Fibroblast of the aortic adventitia (primary cell): ENCODE measurements around the gene RAB34. TPM values are rescaled to one million over a fixed set of nuclear protein-coding genes. Genes with fewer than 3 reads are reported as not detected.

Experiments used
- DNase-seq: peaks from one replicate; pipeline ENCODE4 v3.0.0-alpha.2; 2010; ENCODE audit warnings: low read depth
- H3K4me3 ChIP-seq: 2 replicates; pipeline ENCODE4 v1.5.1; 2011; ENCODE audit warnings: low read depth, mild to moderate bottlenecking, control low read depth, low read length, moderate library complexity
- CTCF ChIP-seq: IDR thresholded peaks from 2 replicates; pipeline ENCODE4 v1.5.1; 2011; ENCODE audit warnings: mild to moderate bottlenecking, low read length, control low read depth, inconsistent platforms; ENCODE audit not compliant: insufficient read depth
- total RNA-seq: library from RNA; depleted of rRNA; stranded (reverse); fragments of >200 nt; gene quantifications from 2 replicates; pipeline ENCODE4 v1.2.3, GENCODE V29; 2012; ENCODE audit warnings: low replicate concordance

The RAB34 gene
- total RNA-seq, 1 donor, result 154 TPM

GRCh38 chr17:28719021-28719433, 1.4 kb upstream of the RAB34 start:
- no peak for DNase-seq
- peak overlapping the region; percentile 99 for H3K4me3 ChIP-seq
- no peak for TF ChIP-seq CTCF

GRCh38 chr17:28718333-28719020, 809 bp upstream of the RAB34 start:
- no peak for TF ChIP-seq CTCF
- peak overlapping the region; percentile 99 for H3K4me3 ChIP-seq
- DNase-seq, result peak; percentile 55

- no peak for TF ChIP-seq CTCF
- peak; percentile 41 for DNase-seq
- H3K4me3 ChIP-seq, result peak overlapping the region; percentile 99
Observed at GRCh38 chr17:28716740-28717577, 709 bp downstream of the RAB34 start.

GRCh38 chr17:28715217-28715616, 2.5 kb downstream of the RAB34 start:
- DNase-seq, result no peak
- TF ChIP-seq CTCF, result no peak
- peak overlapping the region; percentile 99 for H3K4me3 ChIP-seq

GRCh38 chr17:28714281-28714680, 3.4 kb downstream of the RAB34 start:
- DNase-seq, result no peak
- H3K4me3 ChIP-seq, result no peak overlapping the region
- TF ChIP-seq CTCF, result no peak

GRCh38 chr17:28712705-28713415, 4.8 kb downstream of the RAB34 start:
- no peak for DNase-seq
- H3K4me3 ChIP-seq, result no peak overlapping the region
- TF ChIP-seq CTCF, result no peak
